Prostate gland (tissue), 2 donors: Measurements from ENCODE around the gene CXCL13. TPM values are rescaled to one million over a fixed set of nuclear protein-coding genes. Genes with fewer than 3 reads are reported as not detected.
"Not testable (repeated sequence)": the region's sequence is repeated elsewhere in the genome, so short reads cannot be mapped to it uniquely, and the experiment has no call there.

ENCODE experiments used
- DNase-seq: peaks from one replicate; pipeline ENCODE4 v3.0.0-alpha.2; 2019; ENCODE audit warnings: low spot score
- H3K27ac ChIP-seq, 2 donors: fragments of 200-600 bp; sonication (generic); 2 replicates each; pipeline ENCODE4 v1.5.1; 2017 to 2019
- H3K27me3 ChIP-seq: fragments of 200-600 bp; sonication (generic); replicated peaks from 2 replicates; pipeline ENCODE4 v1.5.1; 2019; ENCODE audit not compliant: insufficient read depth
- H3K36me3 ChIP-seq, 2 donors: fragments of 200-600 bp; sonication (generic); 1 replicate in 1 of 2; 2 replicates in 1 of 2; pipeline versions ENCODE4 v1.5.1 to v1.8.1; 2017 to 2019
- H3K4me1 ChIP-seq: fragments of 200-600 bp; sonication (generic); replicated peaks from 2 replicates; pipeline ENCODE4 v1.5.1; 2019
- H3K4me3 ChIP-seq, 2 donors: fragments of 200-600 bp; sonication (generic); 2 replicates each; pipeline ENCODE4 v1.5.1; 2017 to 2019
- H3K9me3 ChIP-seq: fragments of 200-600 bp; sonication (generic); 2 replicates; pipeline ENCODE4 v1.5.1; 2017
- POLR2A ChIP-seq: fragments of 450-650 bp; IDR thresholded peaks from one replicate; pipeline ENCODE4 v1.6.1; 2016; ENCODE audit warnings: antibody characterized with exemption, mild to moderate bottlenecking
- POLR2AphosphoS5 ChIP-seq: sonication (generic); formaldehyde crosslinking; IDR thresholded peaks from one replicate; pipeline ENCODE4 v1.6.1; 2017; ENCODE audit warnings: antibody characterized with exemption
- WGBS: methylation state at CpG from one replicate; pipeline ENCODE4 v1.1.5; 2018; 5-methylcytosine and 5-hydroxymethylcytosine counted together
- intact Hi-C: fragments of 100-400 bp; cut with DNase I; formaldehyde crosslinking; loops from one replicate; pipeline ENCODE4 v1.14.2; 2022
- total RNA-seq, 2 donors: library from RNA; depleted of rRNA; stranded (reverse); fragments of >200 nt; gene quantifications; one replicate each; pipeline ENCODE4 v1.1.0, GENCODE V29; 2016
- TF ChIP-seq, protein P1 (sequence below), 4 experiments: fragments of 200-600 bp in 2 of 4; fragments of 450-650 bp in 2 of 4; sonication (generic) in 2 of 4; IDR thresholded peaks; 1 replicate in 3 of 4; 2 replicates in 1 of 4; pipeline ENCODE4 v1.5.1; 2016 to 2019; ENCODE audit warnings: antibody characterized with exemption in 4 of 4, mild to moderate bottlenecking in 2 of 4, moderate library complexity in 2 of 4

CXCL13 gene, protein sequence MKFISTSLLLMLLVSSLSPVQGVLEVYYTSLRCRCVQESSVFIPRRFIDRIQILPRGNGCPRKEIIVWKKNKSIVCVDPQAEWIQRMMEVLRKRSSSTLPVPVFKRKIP
- 1 to 10 TPM; 1.4 to 3.1 TPM for total RNA-seq

DNA sequence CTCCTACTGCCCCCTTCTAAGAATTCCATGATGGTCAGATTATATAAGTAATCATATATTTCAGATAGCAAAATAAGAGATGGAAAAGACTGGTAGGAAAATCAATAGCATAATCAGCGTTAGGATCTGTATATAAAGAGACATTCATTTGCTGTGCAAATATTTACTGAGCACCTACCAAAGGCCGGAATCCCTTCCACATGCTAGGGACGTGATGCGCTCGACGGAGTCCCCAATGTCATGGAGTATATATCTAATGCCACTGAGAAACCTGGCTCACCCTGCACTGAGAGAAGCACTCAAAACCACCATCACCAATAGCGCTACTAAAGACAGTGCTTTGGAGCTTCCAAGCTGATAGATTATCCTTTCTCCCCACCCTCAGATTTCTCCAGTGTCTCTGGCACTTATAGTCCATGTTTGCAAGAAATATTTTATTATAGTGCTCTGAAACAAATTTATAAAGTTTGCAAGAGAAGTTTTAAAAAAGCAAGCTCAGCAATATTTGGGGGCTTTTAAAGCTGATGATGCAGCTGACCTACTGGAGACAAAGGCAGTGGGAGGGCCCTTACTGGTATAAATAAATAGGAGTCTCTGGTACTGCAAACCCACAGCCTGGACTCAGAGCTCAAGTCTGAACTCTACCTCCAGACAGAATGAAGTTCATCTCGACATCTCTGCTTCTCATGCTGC, at the start of gene CXCL13:
TSS of gene CXCL13 (plus strand) at position 611 of the 693 bp plus-strand sequence. CDS start at position 657, 46 bp downstream.
- Histone ChIP-seq H3K4me3 (no peak within 1 kb of the TSS), H3K4me1 (no peaks in the 10 kb centered on the region), H3K27me3 (no peaks in the 10 kb centered on the region), H3K27ac (no peak within 1 kb of the TSS), H3K9me3 (no peaks in the 10 kb centered on the region), H3K36me3 (no peaks in the 10 kb centered on the region)
- intact Hi-C loops, result no loop called here
- no peak for DNase-seq
- 80% methylated on average over 8 of the region's 8 CpGs for WGBS
- no peak for TF ChIP-seq POLR2AphosphoS5
- TF ChIP-seq, protein P1, sequence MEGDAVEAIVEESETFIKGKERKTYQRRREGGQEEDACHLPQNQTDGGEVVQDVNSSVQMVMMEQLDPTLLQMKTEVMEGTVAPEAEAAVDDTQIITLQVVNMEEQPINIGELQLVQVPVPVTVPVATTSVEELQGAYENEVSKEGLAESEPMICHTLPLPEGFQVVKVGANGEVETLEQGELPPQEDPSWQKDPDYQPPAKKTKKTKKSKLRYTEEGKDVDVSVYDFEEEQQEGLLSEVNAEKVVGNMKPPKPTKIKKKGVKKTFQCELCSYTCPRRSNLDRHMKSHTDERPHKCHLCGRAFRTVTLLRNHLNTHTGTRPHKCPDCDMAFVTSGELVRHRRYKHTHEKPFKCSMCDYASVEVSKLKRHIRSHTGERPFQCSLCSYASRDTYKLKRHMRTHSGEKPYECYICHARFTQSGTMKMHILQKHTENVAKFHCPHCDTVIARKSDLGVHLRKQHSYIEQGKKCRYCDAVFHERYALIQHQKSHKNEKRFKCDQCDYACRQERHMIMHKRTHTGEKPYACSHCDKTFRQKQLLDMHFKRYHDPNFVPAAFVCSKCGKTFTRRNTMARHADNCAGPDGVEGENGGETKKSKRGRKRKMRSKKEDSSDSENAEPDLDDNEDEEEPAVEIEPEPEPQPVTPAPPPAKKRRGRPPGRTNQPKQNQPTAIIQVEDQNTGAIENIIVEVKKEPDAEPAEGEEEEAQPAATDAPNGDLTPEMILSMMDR (IDR thresholded peaks at IDR 0.05), result no peak
- no peak for TF ChIP-seq POLR2A

DNA sequence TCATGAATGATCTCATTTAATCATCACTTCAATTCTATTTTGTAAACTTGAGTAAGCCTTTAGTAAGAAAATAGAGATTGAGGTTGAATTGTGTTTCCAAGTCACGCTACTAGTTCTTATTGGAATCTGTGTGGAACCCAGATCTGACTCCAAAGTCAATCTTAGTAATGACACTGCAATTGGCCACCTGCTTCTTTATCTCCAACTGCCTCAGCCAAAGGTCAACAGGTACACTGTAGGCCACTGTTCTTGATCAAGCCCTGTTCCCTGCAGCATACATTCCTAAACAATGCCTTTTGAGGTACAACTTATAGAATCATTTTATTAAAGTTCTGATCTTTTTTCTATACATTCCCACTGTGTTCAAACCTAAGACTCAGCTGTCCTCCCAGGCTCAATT, 45.5 kb upstream of the CXCL13 start:
- intact Hi-C loops, result no loop called here
- H3K9me3 ChIP-seq, result no peaks in the 10 kb centered on the region
- no peak overlapping the region for H3K27ac ChIP-seq
- no peaks in the 10 kb centered on the region for H3K36me3 ChIP-seq
- TF ChIP-seq POLR2AphosphoS5, result no peak
- no peak for TF ChIP-seq POLR2A
- TF ChIP-seq, protein P1 (IDR thresholded peaks at IDR 0.05), result no peak
- no peak overlapping the region for H3K4me3 ChIP-seq
- no peaks in the 10 kb centered on the region for H3K27me3 ChIP-seq
- 92% methylated on average over 1 of the region's 1 CpG for WGBS
- peaks cover 15% of the 10 kb centered on the region for H3K4me1 ChIP-seq
- no peak for DNase-seq

DNA sequence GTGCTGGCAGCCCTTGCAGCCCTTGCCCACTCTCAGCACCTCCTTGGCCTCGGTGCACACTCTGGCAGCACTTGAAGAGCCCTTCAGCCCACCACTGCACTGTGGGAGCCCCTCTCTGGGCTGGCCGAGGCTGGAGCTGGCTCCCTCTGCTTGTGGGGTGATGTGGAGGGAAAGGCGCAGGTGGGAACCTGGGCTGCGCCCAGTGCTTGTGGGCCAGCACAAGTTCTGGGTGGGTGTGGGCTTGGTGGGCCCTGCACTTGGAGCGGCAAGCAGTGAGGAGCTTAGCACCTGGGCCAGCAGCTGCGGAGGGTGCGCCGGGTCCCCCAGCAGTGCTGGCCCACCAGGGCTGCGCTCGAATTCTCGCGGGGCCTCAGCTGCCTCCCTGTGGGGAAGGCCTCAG, 43.9 kb upstream of the CXCL13 start:
- over 99% methylated on average over 12 of the region's 12 CpGs for WGBS
- intact Hi-C loops, result not testable (repeated sequence)

DNA sequence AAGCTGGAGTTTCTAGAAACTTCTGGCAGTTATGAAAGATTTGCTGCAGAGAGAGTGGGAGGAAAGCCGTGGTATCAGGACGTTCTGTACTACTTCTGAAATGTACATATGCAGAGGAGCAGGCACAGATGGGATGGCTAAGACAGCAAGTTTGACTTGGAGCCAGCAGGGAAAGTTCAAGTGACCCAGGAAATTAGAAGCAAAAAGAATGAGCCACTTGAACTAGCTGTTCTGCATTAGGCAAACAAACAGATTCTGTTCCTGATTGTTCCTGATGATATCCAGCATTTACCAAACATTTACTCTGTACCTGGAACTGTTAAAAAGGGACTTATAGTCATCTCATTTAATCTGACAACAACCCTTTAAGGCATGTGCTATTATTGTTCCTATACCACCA, 41.4 kb upstream of the CXCL13 start:
- Histone ChIP-seq H3K36me3 (no peaks in the 10 kb centered on the region), H3K27ac (peak overlapping the region; percentile 84 to 96), H3K4me3 (no peak overlapping the region), H3K4me1 (peaks cover 15% of the 10 kb centered on the region), H3K27me3 (no peaks in the 10 kb centered on the region), H3K9me3 (no peaks in the 10 kb centered on the region)
- peak; percentile 97 for DNase-seq
- 11% methylated on average over 2 of the region's 2 CpGs for WGBS
- intact Hi-C loops, result no loop called here
- TF ChIP-seq POLR2AphosphoS5 (peak; percentile 99), POLR2A (no peak)
- TF ChIP-seq, protein P1 (IDR thresholded peaks at IDR 0.05), result peak in 2 of 4 experiments; percentile 8 to 10

More for the DNA sequence above, 43.9 kb upstream of the CXCL13 start:
- Histone ChIP-seq H3K4me1 (peaks cover 15% of the 10 kb centered on the region), H3K27ac (peak overlapping the region in 1 of 2 donors; percentile 96)
- H3K27me3 ChIP-seq, DNase-seq, H3K9me3 ChIP-seq, H3K4me3 ChIP-seq, H3K36me3 ChIP-seq: not testable (repeated sequence)

DNA sequence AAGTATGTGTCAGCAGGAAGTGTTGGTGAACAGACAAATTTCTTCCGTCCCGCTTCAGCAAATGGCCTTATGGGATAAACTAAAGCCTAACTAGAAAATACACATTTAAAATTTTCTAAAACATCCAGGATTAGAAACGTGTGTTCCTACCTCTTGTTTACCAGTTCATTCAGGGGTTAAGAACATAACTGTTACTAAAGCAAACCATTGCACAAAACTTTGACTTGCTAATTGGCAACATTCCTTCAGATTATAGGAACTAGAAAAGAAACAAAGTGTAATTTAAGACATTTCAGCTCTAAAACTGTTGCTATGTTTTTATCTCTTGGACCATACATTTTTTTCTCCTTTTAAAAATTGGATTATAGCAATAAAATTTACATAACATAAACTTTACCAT, 39.5 kb upstream of the CXCL13 start:
- intact Hi-C loops, result no loop called here
- Histone ChIP-seq H3K4me3 (no peak overlapping the region), H3K36me3 (no peaks in the 10 kb centered on the region), H3K9me3 (no peaks in the 10 kb centered on the region), H3K27ac (peak overlapping the region in 1 of 2 donors; percentile 96), H3K27me3 (no peaks in the 10 kb centered on the region), H3K4me1 (peaks cover 15% of the 10 kb centered on the region)
- TF ChIP-seq POLR2AphosphoS5, result no peak
- TF ChIP-seq POLR2A, result no peak
- TF ChIP-seq, protein P1 (IDR thresholded peaks at IDR 0.05), result no peak
- no peak for DNase-seq
- WGBS, result 78% methylated on average over 3 of the region's 3 CpGs
